HEK293 (cell line): ENCODE results near the gene CPO.

ENCODE experiments used
- CTCF ChIP-seq: fragments of 450-650 bp; formaldehyde crosslinking; IDR thresholded peaks from 2 replicates; pipeline ENCODE4 v1.5.1; 2016; ENCODE audit warnings: missing biosample characterization, missing genetic modification characterization
- GLI4 ChIP-seq: fragments of 450-650 bp; formaldehyde crosslinking; IDR thresholded peaks from 2 replicates; pipeline ENCODE4 v1.5.1; 2016; ENCODE audit warnings: missing biosample characterization, missing genetic modification characterization
- KLF8 ChIP-seq: fragments of 450-650 bp; formaldehyde crosslinking; IDR thresholded peaks from 2 replicates; pipeline ENCODE4 v1.5.1; 2016; ENCODE audit warnings: missing biosample characterization, missing genetic modification characterization
- YY1 ChIP-seq: fragments of 450-650 bp; formaldehyde crosslinking; IDR thresholded peaks from 2 replicates; pipeline ENCODE4 v1.5.1; 2018; ENCODE audit warnings: missing biosample characterization, missing genetic modification characterization
- ZNF792 ChIP-seq: fragments of 450-650 bp; formaldehyde crosslinking; IDR thresholded peaks from 2 replicates; pipeline ENCODE4 v1.5.1; 2016; ENCODE audit warnings: missing biosample characterization, missing genetic modification characterization
- TF ChIP-seq, protein P1 (sequence below): fragments of 450-650 bp; formaldehyde crosslinking; IDR thresholded peaks from 2 replicates; pipeline ENCODE4 v1.5.1; 2016; ENCODE audit warnings: missing biosample characterization, missing genetic modification characterization

- TF ChIP-seq ZNF792 (tag by site-specific recombination) (no peak), CTCF (tag by site-specific recombination) (no peak), YY1 (tag by site-specific recombination) (no peak), KLF8 (tag by site-specific recombination) (no peak), GLI4 (no peak)
- TF ChIP-seq, protein P1, sequence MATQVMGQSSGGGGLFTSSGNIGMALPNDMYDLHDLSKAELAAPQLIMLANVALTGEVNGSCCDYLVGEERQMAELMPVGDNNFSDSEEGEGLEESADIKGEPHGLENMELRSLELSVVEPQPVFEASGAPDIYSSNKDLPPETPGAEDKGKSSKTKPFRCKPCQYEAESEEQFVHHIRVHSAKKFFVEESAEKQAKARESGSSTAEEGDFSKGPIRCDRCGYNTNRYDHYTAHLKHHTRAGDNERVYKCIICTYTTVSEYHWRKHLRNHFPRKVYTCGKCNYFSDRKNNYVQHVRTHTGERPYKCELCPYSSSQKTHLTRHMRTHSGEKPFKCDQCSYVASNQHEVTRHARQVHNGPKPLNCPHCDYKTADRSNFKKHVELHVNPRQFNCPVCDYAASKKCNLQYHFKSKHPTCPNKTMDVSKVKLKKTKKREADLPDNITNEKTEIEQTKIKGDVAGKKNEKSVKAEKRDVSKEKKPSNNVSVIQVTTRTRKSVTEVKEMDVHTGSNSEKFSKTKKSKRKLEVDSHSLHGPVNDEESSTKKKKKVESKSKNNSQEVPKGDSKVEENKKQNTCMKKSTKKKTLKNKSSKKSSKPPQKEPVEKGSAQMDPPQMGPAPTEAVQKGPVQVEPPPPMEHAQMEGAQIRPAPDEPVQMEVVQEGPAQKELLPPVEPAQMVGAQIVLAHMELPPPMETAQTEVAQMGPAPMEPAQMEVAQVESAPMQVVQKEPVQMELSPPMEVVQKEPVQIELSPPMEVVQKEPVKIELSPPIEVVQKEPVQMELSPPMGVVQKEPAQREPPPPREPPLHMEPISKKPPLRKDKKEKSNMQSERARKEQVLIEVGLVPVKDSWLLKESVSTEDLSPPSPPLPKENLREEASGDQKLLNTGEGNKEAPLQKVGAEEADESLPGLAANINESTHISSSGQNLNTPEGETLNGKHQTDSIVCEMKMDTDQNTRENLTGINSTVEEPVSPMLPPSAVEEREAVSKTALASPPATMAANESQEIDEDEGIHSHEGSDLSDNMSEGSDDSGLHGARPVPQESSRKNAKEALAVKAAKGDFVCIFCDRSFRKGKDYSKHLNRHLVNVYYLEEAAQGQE, result no peak
These were observed 73.1 kb downstream of the CPO start for GRCh38 chr2:207012461-207012860.
